Activated CD8-positive, alpha-beta memory T cell treated with anti-CD3 and anti-CD28 coated beads for 4 hours (primary cell): Measurements from ENCODE around the gene NFYC.

Experiments
- DNase-seq, 2 donors: peaks; one replicate each; pipeline ENCODE4 v3.0.0-alpha.2; 2020; ENCODE audit warnings: low read depth in 2 of 2

NFYC gene

DNA sequence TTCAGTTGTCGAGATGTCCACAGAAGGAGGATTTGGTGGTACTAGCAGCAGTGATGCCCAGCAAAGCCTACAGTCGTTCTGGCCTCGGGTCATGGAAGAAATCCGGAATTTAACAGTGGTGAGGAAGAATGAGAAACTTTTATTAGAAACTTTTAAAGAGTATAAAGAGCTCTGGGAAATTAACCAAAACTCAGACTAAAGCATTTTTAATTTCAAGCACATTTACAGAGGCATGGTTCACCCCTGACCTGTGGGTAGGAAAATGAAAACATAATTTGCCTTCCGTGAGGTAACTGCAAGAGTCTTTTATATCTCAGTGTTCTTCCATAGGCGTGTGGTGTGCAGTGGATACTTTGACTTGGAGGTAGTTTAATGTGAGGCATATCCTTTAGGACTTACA is 47.3 kb downstream of the NFYC start:
- no peak for DNase-seq

DNA sequence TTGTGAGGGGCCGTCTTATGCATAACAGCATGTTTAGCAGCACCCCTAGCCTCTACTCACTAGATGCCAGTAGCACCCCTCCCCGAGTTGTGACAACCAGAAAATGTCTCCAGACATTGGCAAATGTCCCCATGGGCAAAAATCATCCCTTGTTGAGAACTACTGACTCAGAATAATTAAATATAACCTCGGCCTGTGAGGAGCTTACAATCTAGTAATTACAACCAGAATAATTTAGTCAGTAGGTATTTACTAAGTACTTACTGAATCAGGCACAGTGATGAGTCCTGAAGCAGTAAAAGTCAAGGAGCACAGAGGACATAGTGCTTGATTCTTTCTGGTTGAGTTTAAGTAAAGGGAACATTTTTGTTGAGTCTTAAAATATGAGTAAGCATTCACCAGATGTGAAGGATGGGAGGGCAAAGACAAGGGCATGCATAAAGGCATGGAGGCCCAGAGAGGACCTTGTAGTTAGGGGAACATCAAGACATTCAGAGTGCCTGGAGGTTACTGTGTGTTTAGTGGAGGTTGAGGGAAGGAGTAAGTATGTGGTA is 48.0 kb downstream of the NFYC start:
- DNase-seq, result no peak

DNA sequence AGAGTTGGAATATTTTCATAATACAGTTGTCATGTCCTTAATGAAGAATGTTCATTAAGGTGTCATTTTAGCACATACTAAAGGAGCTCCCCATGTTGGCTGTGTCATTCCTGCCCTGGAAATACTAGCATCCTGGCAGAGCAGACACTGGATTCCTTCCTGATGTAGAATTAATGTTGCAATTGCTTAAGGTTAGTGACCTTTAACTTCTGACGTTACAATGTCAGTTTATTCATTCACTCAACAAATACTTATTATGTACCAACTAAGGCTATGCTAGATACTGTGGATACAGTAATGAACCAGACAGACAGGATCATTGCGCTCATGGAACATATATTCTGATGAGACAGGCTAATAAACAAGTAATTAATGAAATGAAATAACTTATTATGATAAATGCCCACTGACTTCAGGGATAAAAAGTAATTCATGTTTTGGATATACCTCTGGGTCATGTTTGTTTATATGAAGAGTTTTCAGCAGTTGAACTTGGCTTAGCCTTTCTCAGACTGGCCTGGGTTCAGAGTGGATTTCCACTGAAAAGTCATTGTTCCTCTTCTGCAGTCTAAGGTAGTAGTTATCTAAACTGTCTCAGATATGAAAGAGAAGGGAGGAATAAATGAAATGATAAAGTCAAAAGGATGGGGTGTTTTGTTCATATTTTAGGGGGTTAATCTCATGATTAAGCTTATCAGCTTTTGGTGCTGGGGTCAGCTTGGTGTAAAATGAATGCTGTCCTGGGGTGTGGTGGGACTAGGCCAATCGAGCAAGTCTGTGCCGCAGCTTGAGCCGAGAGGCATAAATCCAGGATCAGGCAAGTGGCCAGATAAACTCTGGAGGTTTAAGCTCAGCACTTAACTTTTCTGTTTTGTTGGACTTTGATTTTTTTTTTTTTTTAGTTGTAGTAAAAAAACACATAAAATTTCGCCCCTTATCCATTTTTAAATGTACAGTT is 48.8 kb downstream of the NFYC start:
- no peak for DNase-seq

DNA sequence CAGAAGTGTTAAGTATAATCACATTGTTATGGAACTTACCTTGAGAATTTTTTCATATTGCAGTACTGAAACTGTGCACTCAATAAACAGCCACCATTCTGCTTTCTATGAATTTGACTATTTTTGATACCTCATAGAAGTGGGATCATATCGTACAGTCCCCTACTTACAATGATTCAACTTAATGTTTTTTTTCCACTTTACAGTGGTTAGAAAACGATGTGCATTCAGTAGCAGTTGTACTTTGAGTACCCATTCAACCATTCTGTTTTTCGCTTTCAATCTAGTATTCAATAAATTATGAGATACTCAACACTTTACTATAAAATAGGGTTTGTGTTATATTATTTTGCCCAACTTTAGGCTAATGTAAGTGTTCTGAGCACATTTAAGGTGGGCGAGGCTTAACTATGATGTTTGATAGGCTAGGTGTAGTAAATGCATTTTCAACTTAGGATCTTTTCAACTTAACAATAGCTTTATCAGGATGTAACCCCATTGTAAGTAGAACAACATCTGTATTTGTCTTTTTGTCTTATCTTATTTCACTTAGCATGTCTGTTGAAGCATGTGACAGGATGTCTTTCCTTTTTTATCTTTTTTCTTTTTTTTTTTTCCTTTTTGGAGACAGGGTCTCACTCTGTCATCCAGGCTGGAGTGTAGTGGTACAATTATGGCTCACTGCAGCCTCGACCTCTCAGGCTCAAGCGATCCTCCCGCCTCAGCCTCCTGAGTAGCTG is 49.7 kb downstream of the NFYC start:
- no peak for DNase-seq

DNA sequence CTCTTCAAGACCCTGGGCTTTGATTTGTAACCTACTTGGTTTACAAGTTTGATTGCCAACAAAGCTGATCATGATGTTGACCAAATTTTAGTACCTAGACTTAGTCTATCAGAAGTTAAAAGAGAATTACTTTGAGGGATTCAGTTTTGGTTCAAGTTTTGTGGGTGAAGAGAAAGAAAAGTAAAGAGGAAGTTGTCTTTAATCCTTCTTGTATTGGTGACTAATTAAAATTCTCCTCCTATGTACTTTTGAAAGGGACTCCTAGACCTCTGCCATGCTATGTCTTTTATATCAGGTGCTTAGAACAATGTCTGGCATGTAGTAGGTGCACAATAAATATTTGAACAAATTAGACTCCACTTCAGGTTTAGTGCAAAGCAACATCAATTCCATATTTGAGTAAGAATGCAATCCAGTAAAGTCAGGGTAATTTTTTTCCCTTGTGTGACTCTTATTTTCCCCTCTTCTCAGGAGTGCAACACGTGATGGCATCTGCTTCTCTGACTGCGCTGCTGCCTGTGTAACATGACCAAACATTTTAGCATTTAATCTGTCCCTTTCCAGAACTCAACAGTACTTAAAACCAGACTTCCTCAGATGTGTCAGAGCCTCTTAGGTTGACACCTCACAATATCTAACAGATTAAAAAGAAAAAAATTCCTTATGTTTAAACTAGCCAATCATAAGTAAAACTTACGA is 51.0 kb downstream of the NFYC start:
- no peak for DNase-seq

DNA sequence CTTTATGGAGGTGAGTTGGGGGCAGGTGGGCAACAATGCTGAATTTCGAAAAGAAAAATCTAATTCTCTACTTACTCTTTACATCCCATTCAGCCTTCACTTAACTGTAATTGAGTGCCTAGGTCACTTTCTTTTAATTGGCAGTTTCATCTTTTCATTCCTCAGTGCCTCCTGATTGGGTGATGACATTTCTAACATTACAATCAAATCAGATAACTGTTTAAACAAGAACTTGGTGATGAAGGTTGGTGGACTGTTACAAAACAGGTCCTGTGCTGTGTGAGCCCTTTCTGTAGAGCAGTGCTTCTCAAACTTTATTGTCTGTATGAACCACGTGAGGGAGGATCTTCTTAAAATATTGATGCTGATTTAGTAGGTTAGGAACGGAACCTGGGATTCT is 51.9 kb downstream of the NFYC start:
- DNase-seq, result no peak

DNA sequence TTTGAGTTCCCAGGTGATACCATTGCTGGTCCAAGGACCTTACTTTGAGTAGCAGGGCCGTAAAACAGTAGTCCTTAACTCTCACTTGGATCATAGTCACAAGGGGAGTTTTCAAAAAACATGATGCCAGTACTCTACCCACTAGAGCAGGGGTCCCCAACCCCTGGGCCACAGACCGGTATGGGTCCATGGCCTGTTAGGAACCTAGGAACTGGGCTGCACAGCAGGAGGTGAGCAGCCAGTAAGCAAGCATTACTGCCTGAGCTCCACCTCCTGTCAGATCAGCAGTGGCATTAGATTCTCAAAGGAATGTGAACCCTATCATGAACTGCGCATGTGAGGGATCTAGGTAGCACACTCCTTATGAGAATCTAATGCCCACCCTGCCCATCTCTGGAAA is 52.4 kb downstream of the NFYC start:
- no peak for DNase-seq

DNA sequence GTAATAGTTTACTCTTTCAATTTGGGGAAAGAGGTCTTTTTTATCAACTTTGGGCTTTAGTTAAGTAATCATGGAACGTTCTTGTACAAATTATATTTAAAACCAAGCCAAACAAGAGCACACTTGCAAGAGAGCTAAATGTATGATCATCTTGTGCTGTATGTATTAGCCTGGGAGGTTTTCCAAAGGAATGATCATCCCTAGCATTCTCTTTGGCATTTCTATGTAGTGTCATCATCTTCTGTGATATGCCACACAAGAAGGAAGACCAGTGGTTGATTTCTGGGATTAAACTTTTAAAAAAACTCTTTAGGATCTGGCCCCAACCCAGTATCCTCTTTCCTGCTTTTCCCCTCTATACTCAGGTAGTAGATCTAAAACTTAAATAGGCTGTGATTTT is 53.7 kb downstream of the NFYC start:
- DNase-seq, result no peak

DNA sequence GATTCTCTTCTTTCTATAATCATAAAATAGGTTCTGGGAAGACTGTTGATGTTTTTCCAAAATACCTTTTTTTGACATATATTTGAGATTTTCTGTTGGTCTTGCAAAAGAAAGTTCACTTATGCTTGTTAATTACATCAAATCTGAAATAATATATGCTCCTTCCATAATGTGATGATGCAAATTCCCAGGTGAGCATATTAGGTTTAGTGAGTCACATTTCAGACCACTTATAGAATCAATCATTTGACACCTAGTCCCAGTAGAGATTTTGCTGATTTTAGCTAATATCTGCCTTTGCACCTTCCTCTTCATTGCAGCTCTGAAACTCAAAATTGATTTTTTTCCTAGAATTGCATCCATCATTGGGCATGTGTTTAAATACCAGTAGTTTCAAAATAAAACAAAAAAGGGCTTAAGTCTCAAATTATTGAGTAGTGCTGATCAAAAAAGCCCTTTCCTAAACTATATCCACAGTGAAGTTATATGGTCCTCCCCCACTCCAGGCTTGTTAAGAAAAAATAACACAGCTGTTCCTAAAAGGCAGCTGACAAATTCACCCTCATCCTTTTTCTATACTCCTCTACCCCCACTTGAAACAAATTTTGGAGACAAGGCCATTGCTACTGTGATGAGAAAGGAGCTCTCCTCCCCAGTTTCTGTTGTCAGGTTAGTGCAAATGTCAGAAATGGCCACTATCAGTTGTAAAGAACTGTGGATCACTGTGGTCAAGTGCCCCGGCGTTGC is 55.0 kb downstream of the NFYC start:
- no peak for DNase-seq

DNA sequence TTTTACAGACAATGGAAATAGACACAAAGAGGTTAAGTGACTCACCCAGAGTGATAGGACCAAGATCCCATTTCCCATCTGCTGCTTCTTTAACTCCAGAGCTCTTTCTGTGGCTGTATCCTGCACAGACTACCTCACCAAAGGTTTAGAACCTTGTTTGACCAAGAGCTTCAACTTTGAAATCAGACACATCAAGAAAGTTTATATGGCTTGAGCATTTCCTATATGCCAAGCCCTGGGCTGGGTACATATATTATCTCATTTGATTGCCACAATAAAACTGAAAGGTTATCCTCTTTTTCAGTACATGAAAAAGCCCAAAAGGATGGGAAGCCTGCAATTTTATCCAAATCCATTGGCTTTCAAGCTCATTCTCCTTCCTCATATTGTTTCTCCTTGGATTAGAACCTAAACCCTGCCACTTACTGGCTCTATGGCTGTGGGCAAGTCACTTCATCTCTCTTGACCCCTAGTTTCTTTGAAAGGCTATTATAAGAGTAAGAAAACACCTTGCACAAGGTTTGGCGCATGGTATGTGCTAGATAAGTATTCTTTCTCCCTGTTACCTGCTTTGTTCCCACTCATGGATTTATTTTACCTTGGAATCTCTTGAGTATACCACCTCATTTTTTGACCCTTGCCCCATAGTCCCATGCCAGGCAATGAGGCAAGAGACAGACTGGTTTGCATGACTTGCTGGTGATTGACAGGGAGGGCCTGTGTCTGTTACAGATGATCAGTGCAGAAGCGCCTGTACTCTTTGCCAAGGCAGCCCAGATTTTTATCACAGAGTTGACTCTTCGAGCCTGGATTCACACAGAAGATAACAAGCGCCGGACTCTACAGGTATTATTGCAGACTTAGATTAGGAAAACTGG is 57.6 kb downstream of the NFYC start:
- DNase-seq, result no peak

DNA sequence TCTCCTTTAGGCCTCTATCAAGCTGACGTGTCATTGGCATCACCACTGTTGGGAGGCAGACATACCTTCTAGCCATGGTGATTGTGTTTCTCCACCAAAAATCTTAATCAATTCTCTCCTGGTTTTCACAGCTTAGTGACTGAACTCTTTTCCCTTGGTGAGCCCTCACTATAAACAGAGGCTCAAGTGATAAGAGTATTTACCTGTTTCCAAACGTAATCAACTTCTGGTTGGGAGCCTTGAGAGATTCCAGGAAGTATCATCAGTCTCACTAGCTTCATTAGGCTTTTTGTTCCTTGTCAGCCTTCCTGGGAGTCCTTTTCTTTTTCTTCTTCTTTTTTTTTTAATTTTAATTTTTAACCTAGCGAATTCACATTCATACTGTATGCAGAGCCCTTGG is 58.3 kb downstream of the NFYC start:
- DNase-seq, result no peak

DNA sequence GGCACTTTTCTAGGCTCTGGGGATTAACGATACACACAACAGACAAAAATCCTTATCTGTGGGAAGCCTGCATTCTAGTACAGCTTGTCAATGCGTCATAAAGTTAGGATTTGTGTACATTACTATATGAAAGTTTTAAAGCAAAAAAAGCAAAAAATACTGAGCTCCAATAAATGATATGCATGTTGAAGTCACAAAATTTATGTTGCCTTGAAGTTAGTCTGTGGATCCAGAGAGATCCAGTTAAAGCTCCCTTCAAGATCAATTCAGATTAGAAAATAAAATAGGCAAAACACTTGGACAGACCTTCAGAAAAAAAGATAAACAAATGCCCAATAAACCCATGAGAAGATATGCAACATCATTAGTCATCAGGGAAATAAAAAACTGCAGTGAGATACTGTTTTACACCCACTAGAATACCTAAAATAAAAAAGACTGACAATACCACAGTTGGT is 59.0 kb downstream of the NFYC start:
- DNase-seq, result no peak

DNA sequence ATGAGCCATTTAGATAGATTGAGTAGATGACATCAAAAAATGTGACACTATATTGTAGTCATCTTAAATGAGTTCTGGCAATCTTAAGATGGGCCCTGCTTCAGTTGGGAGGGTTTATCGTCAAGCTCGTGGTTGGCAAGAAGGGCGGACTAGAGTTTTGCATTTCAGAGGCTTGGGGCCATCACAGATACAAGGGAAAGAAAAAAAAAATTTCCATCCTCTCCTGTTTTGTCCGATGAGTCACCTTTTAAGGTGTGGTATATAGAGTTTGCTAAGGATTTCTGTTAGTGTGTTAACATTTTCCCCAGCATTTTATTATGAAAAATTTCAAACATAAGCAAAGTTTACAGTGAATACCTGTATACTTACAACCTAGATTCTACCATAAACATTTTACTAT is 60.3 kb downstream of the NFYC start:
- DNase-seq, result no peak

DNA sequence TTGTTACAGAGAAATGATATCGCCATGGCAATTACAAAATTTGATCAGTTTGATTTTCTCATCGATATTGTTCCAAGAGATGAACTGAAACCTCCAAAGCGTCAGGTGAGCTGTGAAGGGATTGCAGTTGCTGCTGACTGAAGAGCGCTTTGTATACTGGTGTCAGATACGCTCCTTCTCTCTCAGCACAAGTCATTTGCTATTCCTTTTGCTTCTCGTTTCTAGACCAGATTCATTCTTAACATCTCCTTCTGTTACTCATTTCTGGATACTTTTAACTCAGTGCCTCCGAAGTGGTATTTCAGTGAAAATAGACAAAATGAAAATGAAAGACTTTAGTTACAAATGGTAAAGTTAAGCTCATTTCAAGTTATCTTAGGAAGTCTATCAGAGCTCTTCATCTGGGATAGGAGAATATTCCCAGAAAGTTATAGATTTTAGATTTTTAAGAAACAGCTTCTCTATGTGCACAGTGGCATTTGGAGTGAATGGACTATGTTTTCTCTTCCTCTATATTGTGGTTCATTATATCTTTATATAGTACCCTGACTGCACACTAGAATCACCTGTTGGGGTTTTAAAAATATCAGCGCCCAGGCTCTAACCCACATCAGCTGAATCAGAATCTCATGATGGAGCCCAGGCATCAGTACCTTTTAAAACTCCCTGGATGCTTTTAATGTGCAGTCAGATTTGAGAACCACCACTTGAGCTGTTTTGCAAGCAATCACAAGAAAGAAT is 61.8 kb downstream of the NFYC start:
- no peak for DNase-seq

DNA sequence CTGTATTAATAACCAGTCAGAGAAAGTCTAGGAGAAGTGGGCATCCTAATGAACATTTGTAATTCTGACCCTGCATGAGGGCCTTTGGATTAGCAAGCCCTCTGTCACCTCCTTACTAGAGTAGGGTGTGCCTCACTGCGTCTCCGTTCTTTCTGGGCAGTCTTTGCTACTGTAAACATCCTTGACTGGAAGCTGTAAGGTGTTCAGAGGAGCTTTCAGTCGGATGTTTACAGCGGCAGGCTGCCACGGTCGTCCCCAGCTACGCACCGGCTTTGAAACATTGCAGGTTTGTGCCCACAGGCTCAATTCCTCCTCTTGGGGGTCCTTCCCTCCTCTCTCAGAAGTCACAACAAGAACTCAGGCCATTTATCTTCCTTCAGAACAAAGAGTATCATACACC is 62.7 kb downstream of the NFYC start:
- no peak for DNase-seq

DNA sequence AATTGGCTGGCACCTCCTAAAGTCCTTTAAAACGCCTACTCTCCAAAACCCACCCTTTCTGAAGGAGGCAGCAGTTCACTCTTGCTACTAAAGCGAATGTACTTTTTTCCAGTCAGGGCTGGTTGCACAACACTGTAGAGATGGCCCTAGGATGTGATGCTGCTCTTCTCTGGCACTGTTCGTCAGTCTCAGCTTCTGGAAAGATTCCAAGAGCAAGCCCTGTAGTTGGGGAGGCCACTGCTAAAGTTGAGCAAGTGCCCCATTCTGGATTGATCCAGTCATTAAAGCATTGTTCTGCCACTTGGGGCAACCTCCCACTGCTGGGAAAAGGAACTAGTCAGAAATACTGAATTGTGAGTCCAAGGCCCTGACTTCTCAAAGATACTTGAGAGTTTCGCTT is 63.6 kb downstream of the NFYC start:
- no peak for DNase-seq

DNA sequence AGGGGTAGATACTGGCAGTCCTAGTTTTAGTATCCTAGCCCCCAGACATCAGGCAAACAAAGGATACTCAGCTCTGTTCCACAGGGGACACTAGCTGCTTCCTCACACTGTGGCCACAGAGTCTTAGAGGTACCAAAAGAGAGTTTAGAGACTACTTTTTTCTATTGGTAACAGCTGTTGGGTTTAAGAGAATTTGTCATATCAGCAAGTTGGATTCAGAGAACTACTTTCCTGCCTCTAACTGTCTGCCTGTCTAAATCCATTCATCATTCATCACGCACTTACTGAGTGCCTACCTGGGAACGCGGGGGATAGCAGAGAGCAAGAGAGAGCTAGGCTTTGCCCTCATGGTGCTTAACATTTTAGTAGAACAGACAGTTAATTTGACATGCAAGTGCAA is 65.0 kb downstream of the NFYC start:
- no peak for DNase-seq

DNA sequence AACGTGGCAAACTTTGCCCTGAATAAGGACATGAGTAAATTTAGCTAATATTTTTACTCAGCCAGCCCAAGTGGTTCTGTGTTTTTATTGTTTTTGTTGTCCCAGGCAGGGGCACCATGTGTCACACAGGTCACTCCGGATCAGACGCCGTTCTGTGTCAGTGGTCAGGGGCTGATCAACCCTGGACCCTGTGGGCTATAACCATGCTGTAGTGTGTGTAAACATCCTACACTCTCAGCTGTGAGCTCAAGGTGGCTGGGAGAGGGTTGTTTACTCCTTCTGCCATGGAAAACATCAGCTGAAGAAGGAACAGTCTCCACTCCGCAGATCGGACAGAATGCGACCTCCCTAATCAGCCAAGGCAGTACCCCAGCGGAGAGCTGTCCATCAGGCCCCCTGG is 65.6 kb downstream of the NFYC start:
- DNase-seq, result no peak

DNA sequence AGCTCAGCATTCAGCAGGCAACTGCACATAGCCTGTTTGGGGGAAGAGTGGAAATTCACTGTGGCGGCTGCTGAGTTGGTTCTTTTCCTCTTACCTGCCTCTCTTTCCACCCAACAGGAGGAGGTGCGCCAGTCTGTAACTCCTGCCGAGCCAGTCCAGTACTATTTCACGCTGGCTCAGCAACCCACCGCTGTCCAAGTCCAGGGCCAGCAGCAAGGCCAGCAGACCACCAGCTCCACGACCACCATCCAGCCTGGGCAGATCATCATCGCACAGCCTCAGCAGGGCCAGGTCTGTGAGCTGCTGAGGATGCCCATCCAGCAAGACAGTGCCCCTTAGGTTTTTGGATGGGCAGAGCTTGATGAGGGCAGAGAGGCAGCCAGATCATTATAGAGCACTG is 66.5 kb downstream of the NFYC start:
- no peak for DNase-seq
